Measurements from ENCODE around the gene CRYBG1. TPM values are rescaled to one million over a fixed set of nuclear protein-coding genes. Genes with fewer than 3 reads are reported as not detected.

The CRYBG1 gene
- total RNA-seq, 1 donor from 2014 or later, result 33.6 TPM

DNA sequence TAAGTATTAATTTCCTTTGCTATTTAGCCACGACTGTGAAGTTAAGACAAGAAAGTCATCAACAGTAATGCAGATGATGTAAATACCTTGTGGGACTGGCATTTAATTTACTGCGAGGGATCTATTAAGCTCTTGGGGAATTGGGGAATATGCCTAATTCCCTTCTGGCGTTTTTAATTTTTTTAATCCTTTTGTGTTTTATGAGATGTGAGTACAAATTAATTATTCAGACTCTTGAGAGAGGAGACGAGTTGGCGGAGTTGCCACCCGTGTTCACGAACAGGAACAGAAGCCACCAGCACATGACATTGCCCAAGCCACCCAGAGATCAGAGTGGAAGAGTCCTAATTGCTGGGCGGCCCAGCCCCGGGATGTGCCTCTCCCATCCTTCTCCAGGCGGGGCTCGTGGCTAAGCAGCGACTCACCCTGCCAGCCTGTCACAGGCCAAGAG is 533 bp upstream of the CRYBG1 start:
- H3K4me3 Mint-ChIP-seq, result peak overlapping the region; percentile 63

DNA sequence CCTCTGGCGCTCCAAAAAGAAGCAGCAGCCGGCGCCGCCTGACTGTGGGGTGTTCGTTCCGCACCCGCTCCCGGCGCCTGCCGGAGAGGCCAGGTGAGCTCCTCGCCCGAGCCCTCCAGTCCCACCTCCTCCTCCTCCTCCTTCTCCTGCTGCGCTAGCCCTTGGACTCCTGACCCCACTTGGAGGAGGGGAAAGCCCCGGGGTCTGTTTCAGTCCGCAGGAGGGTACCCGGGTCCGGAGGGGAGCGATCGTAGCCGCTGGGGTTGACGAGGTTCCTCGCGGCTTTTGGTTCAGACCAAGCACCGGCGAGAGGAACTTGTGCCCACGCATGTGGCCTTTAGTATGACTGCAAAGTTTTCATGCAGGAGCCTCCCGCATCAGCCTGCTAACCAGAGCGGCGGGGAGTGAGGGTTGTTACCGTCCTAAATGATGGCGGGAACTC is 493 bp downstream of the CRYBG1 start:
- TF ChIP-seq CTCF (IDR thresholded peaks at IDR 0.05), result no peak
- Mint-ChIP-seq H3K36me3 (ENCODE audit: low read depth) (no peaks in the 10 kb centered on the region), H3K27me3 (peaks cover 23% of the 10 kb centered on the region), H3K4me1 (peaks cover 11% of the 10 kb centered on the region), H3K4me3 (peak overlapping the region; percentile 85), H3K27ac (no peak overlapping the region), H3K9me3 (no peaks in the 10 kb centered on the region)
- POLR2A ChIA-PET, result no interaction called here
- DNase-seq (peak; percentile 44), ATAC-seq (ENCODE audit: low read depth) (peak; percentile 49)
- intact Hi-C loops (cut with micrococcal nuclease), result loop anchor here (1.0 to 5.0 kb wide), 4 partner anchors 8 to 756 kb away; partner anchors contain the start of gene BEND3
- CTCF ChIA-PET, result interaction anchor here (0.9 to 1.3 kb wide), 2 partner anchors 35 to 151 kb away, joined by 3 read pairs; partner anchors contain the start of gene ATG5

More for the DNA sequence above, 533 bp upstream of the CRYBG1 start:
- no peak for DNase-seq
- CTCF ChIA-PET, result interaction anchor here (0.7 to 1.3 kb wide), 2 partner anchors 152 to 269 kb away, joined by 3 read pairs; no protein-coding TSS in a partner anchor
- no peaks in the 10 kb centered on the region for H3K9me3 Mint-ChIP-seq
- peaks cover 11% of the 10 kb centered on the region for H3K4me1 Mint-ChIP-seq
- ATAC-seq (ENCODE audit: low read depth), result no peak
- peaks cover 31% of the 10 kb centered on the region for H3K27me3 Mint-ChIP-seq
- intact Hi-C loops (cut with micrococcal nuclease), result loop anchor here (2.0 to 5.0 kb wide), 3 partner anchors 151 to 757 kb away; partner anchors contain the start of gene BEND3
- no peak for TF ChIP-seq CTCF (IDR thresholded peaks at IDR 0.05)
- no peaks in the 10 kb centered on the region for H3K36me3 Mint-ChIP-seq (ENCODE audit: low read depth)
- H3K27ac Mint-ChIP-seq, result no peak overlapping the region
- POLR2A ChIA-PET, result no interaction called here

DNA sequence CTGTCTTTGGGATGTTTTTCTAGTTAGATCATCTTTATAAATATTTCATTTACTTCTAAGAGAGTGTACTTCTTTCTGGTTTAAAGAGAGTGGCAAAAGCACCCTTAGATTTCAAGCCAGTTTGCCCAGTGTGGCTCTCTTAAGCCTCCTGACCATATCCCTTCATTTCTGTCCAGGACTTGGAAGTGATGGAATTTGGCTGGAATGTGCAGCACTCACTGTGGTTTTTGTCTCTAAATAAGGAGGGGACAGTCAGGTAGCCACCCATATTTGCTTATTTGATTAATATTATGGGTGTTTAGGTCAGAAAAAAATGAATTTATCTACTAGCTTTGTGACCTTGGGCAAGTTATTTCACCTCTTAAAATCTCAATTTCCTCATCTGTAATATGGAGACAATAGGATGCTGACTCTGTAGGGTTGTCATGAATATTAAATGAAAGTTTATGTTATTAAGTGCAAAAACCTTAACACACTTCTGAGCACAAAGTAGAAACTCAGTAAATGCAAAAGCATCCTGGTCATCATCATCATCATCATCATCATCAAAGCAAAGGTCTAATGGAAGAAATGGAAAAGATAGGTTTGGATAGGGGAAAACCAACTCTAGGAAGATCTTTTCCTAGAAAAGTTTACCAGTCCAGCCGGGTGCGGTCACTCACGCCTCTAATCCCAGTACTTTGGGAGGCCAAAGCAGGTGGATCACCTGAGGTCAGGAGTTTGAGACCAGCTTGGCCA is 3.1 kb downstream of the CRYBG1 start:
- intact Hi-C loops (cut with micrococcal nuclease), result loop anchor here (5.0 kb wide), 1 partner anchor 754 kb away; the partner anchor contains the start of gene BEND3
- no peak overlapping the region for H3K27ac Mint-ChIP-seq
- TF ChIP-seq CTCF (IDR thresholded peaks at IDR 0.05), result no peak

DNA sequence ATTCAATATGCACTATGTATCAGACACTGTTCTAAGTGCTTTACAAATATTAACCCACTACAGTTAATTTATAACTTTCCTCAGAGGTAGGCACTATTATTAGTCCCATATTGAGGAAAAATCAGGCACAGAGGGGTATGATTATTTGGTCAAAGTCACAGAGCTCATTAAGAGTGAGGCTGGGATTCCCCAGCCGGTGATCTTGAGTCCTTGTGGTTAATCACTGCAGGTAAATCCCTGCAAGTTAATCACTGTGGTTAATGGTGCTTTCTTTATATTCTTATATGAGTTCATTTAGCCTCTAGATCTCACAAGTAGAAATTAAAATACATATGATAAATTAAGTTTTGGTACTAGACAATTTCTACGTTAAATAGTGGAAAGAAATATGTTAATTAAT is 9.2 kb downstream of the CRYBG1 start:
- H3K9me3 Mint-ChIP-seq, result no peaks in the 10 kb centered on the region
- intact Hi-C loops (cut with micrococcal nuclease), result loop anchor here (1.0 kb wide), 1 partner anchor 8 kb away; no protein-coding TSS in a partner anchor
- H3K4me3 Mint-ChIP-seq, result no peak overlapping the region
- ChIA-PET POLR2A (no interaction called here), CTCF (no interaction called here)
- H3K36me3 Mint-ChIP-seq (ENCODE audit: low read depth), result no peaks in the 10 kb centered on the region
- ATAC-seq (ENCODE audit: low read depth) (no peak), DNase-seq (no peak)
- TF ChIP-seq CTCF (IDR thresholded peaks at IDR 0.05), result no peak
- H3K27ac Mint-ChIP-seq, result no peak overlapping the region
- no peaks in the 10 kb centered on the region for H3K4me1 Mint-ChIP-seq
- H3K27me3 Mint-ChIP-seq, result peaks cover 14% of the 10 kb centered on the region

More for the DNA sequence above, 3.1 kb downstream of the CRYBG1 start:
- no peak overlapping the region for H3K4me3 Mint-ChIP-seq
- no peaks in the 10 kb centered on the region for H3K36me3 Mint-ChIP-seq (ENCODE audit: low read depth)
- H3K4me1 Mint-ChIP-seq, result peaks cover 11% of the 10 kb centered on the region
- no peaks in the 10 kb centered on the region for H3K9me3 Mint-ChIP-seq
- POLR2A ChIA-PET, result no interaction called here
- CTCF ChIA-PET, result no interaction called here
- ATAC-seq (ENCODE audit: low read depth) (no peak), DNase-seq (no peak)
- peaks cover 19% of the 10 kb centered on the region for H3K27me3 Mint-ChIP-seq

DNA sequence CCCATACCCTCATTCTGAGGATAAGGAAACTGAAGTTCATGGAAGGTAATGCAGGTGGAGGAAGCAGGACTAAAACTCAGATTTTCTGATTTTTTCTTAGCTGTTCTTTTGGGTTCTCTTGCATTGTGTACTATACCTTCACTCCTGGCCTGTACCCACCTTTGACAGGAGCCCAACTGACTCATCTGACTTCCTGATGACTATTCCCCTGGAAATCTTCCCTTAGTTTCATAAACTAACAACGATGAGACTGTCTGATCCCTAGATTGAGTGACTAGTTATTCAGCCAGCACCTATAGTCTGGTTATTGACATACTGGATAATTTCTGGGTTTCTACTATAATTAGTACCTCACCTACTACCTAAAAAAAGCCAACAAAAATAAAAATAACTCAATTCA is 10.1 kb downstream of the CRYBG1 start:
- intact Hi-C loops (cut with micrococcal nuclease), result no loop called here
- ChIA-PET CTCF (no interaction called here), POLR2A (no interaction called here)
- ATAC-seq (ENCODE audit: low read depth), result no peak
- Mint-ChIP-seq H3K27me3 (peaks cover 15% of the 10 kb centered on the region), H3K27ac (no peak overlapping the region), H3K4me3 (no peak overlapping the region), H3K36me3 (ENCODE audit: low read depth) (no peaks in the 10 kb centered on the region), H3K4me1 (no peaks in the 10 kb centered on the region), H3K9me3 (no peaks in the 10 kb centered on the region)
- no peak for DNase-seq
- TF ChIP-seq CTCF (IDR thresholded peaks at IDR 0.05), result no peak
